HG03175 (cell line): ENCODE data around the gene JMJD1C.

Experiments used
- ATAC-seq: cut with Tn5 transposase; IDR thresholded peaks from one replicate; pipeline ENCODE4 v1.9.1; 2021; ENCODE audit warnings: mild to moderate bottlenecking, moderate library complexity; ENCODE audit not compliant: unreplicated experiment

The JMJD1C gene

DNA sequence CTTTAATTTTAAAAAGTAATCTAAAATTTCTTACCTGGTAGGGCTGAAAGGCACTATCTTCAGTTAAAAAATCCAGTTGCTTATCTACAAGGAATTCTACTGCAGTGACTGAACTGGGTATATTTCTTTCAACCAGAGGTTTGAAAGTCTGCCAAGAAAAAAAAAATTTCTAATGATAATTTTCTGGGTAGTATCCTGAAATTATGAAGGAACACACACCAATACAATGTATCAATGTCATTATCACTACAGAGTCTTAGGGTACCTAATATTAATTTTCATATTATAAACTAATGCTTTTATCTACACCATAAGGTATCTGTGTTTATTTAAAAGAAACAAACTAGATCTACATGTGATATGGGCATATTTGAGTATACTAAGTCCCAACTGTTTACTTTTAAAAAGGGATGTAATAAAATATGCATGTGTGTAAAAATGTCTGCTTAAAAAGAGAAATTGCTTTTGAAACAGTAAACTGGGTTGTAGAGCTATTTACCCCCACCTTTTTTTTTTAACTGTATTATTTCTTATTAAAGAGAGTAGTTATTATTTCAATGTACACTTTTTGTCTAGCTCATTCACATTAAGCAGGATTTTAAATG is 201.1 kb downstream of the JMJD1C start:
- no peak for ATAC-seq

DNA sequence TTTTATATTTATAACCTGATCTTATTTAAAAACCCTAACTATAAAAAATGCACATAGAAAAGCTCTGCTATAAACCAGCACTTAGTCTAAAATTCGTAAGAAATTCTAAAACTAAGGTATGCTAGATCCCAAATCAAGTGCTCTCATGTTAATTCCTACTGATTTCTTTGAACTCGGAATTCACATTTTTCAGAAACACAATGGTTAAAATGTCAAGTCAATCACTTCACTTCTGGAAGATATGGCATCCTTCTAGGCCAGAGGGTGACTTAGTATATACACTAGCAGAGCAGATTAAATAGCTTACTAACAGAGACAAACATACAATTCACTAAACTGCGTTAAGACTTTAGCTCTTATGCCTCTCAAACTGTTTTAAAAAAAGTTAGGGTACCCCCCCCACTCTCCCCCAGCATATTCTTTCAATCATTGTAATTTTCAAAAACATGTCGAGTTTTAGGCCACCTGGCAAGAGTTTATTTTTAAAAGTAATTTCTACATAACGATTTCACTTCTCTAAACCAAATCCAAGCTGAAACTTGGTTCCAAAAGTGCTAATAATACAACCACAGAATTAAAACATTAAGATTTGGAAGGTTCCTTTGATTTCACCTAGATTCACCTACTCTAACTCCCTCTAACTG is 203.2 kb downstream of the JMJD1C start:
- no peak for ATAC-seq

DNA sequence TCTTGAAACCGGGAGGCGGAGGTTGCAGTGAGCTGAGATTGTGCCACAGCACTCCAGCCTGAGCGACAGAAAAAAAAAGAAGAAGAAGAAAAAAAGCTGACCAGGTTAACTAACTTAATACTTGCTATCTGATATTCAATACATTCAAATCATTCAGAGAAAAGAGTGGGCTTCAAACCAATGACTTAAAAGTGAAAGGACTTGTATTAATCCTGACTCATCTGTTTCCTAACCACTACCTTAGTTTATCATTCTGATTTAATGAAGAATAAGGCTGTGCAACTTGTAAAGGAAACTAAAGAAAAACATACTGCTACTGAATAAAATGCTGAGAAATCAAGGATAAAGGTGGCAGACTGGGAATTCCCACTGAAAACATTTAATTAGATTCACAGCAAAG is 204.3 kb downstream of the JMJD1C start:
- no peak for ATAC-seq

DNA sequence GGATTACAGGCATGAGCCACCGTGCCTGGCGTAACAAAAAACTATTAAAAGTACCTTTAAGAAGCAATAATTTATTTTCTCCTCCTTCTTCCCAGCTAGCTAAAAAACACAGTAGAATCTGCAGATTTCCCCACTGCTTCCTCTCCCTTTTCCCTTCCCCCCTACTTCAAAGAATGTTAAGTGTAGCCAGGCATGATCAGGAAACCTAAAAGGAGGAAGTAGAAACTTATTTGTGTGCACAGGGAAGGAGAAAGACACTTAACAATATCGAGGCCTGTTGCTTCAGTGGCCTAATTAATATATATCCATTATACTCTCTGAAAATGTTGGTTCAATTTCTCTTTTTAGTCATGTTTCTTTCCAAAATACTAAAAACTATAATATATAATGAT is 204.9 kb downstream of the JMJD1C start:
- ATAC-seq: no peak

DNA sequence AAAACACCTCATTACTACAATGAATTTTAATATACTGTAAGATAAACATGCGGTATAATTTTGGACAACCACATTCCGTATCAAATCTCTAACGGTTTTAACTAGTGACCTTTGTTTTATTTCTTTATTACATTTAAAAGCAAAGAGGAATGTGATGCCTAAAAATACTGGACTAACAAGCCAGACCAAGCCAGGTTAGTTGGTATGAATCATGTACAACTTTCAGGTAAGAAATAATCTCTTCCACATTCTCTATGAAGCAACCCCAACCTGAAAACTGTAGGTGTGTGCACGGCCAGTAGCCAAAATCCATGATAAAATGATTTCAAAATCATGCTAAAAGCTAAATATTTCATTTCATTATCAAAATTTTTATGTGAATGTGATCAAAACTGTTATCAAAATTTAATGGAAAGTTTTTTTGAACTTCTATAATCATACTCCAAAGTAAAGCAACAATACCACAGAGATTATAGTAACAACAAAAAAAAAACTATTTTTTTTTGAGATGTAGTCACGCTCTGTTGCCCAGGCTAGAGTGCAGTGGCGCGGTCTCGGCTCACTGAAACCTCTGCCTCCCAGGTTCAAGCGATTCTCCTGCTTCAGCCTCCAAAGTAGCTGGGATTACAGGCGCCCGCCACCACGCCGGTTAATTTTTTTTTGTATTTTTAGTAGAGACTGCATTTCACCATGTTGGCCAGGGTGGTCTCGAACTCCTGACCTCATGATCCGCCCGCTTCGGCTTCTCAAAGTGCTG is 205.5 kb downstream of the JMJD1C start:
- ATAC-seq: no peak

DNA sequence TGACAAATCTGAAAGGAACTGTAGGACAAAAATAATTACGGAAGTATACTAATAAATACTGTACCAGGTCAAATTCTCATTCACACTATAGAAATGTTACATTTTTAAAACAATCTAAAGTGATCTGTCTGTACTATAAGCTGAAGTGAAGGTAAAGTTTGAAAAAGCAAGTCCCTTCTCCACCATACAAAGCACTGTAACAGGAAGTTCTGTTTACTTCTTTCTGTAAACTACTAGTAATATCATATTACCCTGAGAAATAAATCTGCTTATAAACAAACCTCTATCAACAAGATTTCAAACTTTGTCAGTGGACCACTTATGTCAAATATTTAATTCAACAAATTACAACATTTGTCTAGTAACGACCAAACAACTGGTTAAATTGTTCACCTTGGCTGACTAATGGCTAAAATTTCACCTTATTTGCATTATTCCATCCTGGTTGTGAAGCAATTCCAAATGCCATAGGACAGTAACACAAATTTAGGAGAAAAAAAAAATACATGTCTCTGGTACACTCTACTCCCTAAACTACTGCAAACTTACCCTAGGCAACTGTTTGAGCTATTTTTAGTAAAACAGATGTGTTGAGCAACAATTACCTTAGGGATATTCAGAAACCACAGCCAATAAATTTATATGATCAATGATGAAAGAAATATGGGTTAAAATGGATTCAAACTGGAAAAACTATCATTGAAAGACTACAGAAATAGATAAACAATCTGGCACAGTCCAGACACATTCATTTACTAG is 206.7 kb downstream of the JMJD1C start:
- ATAC-seq: no peak

DNA sequence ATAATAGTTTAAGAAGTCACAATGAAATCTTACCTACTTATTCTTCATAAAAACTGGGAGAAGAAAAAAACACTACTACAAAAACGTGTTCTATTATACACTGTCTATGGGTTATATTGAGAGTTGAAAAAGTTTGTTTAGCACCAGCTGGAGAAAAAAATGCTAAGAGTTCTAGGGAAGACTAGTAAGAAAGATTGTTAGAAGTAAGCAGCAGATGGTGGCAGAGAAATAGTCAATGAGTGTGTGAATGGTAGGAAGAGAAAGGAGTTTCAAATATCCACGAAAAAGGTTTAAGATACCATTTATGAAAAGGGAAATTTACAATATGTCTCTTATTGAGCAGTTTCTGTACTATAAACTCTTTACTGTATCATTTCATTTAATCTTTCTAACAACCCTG is 208.0 kb downstream of the JMJD1C start:
- ATAC-seq: no peak

DNA sequence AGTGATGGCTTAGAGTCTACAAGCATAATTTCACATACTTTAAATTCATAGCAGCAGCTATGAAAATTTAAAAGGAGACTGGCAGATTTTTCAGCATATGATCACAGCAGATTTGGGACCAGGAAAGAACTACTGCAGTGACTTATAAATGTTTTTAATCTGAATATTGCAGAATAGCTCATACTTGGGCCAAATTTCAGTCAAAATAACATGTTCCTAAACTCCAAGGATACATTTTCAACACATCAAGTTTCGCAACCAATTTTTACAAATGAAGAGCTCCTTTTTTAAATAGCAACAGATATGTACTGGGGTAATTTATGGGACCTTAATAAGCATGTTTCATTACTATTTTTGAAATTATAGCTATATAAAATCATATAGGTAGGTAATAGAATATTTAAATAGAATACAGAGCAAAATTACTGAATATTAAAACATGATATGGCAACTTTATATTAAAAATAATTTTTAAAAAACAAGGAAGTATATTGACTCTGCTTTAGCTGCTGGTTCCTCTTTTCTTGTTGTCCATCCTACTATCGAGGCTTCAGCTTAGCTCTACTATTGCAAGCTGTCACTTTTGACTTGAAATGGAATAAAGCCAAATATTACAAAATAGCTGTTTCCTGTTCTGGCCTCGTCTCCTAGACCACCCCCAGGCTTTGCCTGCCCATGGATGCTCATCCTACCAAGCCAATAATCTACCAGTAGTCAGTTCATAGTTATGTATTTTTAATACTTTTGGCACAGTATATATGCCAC is 209.6 kb downstream of the JMJD1C start:
- peak; percentile 33 for ATAC-seq

DNA sequence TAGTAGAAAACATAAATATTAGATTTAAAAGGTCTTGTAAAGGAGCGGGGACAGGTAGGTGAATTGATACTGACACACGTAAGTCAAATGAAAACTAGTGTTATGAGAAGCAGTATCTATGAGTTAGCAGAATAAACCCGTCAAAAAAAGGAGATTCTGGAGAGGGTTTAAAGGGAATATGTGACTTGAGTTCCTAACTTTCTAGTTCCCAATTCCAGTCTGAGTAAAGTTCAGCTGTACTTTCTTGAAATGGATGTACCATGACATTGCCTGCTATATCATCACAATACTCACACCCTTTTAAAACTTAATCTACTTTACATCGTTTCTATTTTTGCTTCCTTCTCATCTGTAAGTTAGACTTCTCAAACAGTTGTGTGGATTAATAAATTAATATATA is 210.5 kb downstream of the JMJD1C start:
- no peak for ATAC-seq

DNA sequence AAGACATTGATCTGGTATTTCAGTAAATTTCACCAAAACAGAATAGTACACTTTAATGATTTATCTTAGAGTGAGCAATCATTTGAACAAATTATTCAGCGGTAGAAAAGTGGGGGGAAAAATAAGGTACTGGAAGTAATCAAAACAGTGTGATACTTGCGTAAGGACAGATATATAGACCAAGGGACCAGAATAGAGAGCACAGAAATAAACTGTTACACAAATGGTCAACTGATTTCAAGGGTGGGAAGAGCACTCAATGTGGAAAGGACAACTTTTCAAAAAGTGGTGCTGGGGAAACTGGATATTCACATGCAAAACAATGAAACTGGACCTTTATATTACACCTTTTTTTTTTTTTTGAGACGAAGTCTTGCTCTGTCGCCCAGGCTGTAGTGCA is 212.7 kb downstream of the JMJD1C start:
- no peak for ATAC-seq

DNA sequence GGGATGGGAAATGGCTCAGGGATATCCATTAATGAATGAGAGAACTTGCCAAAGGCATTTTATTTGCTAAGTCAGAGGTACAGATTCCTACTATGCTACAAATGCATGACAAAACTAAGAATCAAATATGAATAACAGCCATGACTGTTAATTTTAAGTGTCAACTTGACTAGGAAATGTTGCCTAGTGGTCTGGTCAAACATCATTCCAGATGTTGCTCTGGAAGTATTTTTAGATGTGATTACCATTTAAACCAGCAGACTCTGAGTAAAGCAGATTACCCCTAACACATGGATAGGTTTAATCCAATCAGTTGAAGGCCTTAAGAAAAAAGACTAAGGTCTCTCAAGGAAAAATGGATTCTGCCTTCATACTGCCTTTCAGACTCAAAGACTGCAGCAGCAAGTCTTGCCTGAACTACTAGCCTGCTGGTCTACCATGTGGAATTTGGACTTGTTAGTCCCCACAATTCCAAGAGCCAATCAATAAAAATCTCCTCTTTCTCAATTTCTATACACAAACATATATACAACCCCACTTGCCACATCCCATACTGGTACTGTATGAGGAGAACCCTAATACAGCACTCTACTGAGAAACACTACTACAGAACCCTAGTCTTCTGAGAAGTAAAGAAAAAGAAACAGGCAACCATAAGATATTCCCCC is 213.5 kb downstream of the JMJD1C start:
- ATAC-seq: no peak

DNA sequence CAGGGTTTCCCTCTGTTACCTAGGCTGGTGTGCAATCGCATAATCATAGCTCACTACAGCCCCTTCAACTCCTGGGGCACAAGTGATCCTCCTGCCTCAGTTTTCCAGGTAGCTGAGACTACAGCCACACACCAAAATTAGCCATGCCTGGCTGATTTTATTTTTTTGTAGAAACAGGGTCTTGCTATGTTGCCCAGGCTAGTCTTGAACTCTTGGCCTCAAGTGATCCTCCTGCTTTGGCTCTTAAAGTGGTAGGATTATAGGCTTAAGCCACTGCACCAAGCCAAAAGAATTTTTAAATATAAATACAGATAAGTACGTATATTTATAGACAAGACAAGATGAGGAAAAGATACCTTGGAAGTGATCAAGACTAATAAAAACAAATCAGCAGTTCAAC is 215.7 kb downstream of the JMJD1C start:
- no peak for ATAC-seq

DNA sequence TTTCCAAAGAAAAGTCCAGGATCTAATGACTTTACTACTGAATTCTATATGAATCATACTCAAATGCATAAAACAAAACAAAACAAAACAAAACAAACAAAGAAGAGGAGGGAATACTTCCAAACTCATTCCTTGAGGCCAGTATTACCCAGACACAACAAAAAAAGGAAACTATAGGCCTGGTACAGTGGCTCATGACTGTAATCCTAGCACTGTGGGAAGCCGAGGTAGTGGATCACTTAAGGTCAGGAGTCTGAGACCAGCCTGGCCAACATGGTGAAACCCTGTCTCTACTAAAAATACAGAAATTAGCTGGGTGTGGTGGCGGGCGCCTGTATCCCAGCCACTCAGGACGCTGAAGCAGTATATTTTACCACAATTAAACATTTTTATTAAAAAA is 218.0 kb downstream of the JMJD1C start:
- no peak for ATAC-seq

DNA sequence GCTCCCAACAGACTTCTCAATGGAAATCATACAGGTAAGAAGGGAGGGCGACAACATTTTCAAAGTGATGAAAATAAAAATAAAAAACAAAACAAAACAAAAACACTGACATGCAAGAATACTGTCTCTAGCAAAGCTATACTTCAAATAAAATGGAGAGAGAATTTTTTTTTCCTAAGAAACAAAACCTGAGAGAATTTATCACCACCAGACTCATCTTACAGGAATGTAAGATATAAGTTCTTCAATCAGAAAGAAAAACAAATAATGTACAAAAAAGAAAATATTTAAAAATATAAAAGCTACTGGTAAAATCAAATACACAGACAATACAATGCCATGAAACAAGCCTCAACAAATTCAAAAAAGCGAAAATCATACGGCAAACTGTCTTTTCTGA is 219.4 kb downstream of the JMJD1C start:
- no peak for ATAC-seq

DNA sequence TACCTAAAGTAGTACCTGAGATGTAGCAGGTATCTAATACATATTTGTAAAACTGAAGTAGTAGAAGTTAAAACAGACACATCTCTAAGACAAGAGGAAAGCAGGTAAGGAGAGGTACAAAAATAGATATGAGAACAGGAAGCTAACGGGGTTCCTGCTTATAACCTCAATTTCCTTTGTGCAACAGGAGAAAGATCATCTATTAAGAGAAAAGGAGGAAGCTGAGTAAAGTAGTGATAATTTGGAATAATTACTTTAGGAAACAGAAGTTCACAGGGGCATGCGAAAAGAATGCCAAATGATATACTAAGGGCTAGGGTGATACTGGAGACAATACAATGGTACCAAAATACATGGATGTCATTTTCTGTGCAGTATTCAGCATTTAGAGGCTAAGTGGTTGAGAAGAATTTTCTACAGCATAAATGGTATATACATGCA is 223.9 kb downstream of the JMJD1C start:
- no peak for ATAC-seq

DNA sequence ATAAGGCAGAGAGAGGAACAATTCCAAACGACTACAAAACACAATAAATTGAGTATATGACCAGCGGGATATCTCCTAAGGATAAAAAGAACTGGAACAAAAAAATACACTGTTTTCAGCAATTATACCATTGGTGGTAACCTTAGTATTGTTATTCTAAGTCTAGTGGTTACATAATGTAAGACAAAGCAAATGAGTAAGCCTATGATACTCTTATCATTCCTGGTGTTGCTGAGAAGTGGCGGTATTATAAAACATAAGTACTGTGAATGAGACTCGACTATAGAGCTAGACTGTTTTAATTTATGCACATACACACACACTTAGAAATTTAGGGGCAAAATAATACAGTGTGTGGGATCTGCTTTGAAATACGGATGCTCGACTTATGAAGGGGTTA is 225.0 kb downstream of the JMJD1C start:
- no peak for ATAC-seq

DNA sequence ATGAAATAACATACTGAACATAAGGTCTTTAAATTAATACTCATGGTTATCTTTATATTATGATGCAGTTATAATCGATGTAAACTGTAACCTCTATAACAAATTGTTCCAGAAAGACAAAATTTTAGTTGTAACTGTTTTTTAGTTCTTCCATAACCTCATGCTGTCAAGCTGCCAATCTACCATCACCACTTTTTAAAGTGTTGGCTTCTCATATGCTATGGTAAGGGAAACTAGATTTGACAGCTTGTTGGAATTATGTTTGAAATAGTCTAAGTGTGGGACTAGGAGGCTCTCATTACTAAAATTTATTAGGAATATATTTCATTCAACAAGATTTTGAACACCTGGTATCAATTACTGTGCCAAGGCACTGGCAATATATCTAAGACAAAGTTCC is 227.3 kb downstream of the JMJD1C start:
- no peak for ATAC-seq

DNA sequence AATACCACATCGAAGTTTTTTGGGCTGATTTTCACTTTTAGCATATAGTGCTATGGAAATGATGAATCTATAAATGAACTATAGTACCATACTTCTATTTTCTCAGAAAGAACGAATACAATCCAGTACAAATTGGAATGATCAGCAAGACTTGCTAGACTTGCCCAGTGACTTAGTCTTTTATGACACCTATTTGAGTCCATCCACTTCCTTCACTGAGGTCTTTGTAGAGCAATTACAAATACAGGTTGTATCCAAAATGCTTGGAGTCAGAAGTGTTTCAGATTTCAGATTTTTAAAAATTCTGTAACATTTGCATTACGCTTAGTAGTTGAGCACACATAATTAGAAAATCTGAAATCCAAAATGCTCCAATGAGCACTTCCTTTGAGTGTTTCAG is 228.4 kb downstream of the JMJD1C start:
- ATAC-seq: no peak

DNA sequence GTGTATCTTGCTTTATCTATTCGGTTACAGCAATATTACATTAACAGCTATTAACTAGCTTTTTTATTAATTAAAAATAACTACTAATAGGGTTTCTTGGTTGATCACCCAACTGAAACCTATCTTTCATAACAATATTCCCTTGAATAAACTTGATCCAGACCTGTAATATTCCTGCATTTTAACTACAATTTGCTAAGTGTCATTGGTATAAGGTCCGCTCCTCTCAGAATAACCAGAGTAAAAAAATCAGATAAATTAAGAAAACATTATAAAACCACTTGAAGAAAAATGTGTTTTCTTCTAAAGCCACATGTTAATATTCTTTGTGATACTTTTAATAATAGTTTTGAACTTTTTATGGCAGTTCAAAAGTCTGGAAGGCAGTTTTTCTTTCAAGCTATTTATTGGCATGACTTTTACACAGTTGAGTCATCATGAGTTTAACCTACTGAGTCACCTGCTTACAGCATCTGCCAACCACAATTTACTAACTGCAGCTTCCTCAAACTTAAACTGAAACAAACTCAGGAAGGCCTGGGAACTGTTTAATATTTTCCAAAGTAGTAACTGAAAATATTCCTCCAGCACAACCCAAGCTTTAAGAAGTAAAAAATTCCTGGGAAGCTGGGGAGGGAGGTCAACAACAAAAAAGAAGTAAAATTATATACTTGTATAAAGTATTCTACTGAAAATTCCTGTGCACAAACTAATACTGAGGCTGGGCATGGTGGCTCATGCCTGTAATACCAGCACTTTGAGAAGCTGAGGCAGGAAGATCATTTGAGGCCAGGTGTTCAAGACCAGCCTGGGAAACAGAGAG is 229.5 kb downstream of the JMJD1C start:
- peak; percentile 94 for ATAC-seq
